Inflammatory macrophage (primary cell): ENCODE results near the gene LRRC59.
"Not testable (repeated sequence)": the region's sequence is repeated elsewhere in the genome, so short reads cannot be mapped to it uniquely, and the experiment has no call there.

ENCODE experiments used
- DNase-seq, 2 donors: peaks; one replicate each; pipeline ENCODE4 v3.0.0-alpha.2; 2020 to 2022

Gene LRRC59

DNA sequence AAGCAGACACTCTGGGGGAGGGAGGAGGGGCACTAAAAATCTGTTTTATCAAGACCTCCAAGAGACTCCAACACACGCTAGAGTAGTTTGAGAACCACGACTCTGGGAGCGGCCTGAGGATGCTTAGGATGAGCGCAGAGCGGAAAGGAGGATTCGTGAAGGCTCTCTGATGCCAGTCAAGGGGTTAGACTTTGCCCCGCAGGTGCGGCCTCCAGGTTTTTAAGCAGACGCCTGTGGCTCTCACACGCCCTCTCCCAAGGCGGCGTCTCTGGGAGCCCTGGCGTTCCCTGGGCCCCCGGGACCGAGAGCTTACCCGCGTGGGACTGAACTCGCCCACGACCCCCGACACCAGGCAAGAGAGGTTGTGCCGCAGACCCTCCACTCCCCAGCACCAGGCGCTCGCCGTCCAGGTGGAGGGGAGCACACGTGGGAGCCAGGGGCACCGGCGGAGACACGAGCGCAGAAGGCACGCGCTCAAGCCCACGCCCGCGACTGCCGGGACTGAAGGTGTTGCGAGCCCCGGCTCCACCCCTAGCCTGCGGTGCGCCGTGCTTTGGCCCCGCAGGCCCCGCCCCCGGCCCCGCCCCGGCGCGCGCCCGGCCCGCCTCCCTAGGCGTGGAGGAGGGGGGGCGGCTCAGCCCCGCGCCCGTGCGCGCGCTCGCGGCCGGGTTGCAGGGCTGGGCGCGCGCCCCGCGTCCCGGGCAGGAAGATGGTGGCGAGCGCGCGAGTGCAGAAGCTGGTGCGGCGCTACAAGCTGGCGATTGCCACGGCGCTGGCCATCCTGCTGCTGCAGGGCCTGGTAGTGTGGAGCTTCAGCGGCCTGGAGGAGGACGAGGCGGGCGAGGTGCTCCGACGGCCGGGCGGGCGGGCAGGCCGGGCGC lies 51.7 kb downstream of the LRRC59 start, which contains the start of gene XYLT2:
Gene XYLT2 (plus strand): TSS at position 695 of the 881 bp plus-strand sequence. CDS start 15 bp downstream, at position 710.
- peak; percentile 78 to 92 for DNase-seq

DNA sequence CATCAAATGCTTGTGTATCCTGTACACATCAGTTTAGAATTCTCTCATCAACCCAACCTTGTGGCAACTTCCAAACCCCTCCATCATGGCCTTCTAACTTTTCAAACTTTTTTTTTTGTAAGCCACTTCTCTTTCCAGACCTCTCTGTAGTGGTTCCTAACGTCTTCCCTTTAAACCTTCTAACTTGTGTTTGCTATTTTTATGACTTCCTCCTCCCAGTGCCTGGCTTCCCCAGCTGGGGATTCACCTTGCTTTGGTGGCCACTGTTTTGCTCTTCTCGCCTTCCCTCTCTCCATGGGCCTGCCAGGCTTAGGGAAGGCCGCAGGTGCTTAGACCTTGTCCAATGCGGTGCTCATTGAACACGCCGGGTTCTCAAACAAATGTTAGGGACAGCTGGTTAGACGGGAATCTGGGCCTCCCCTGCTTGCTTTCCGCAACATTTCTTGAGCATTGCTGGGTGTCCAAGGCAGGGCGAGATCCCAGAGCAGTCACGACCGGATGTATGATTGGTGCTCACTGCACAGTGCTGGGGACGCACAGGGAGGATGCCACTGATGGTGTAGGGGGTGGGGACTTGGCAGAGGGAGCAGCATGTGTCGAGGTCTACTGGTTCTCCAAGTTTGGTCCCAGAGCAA lies 52.5 kb downstream of the LRRC59 start:
- DNase-seq = peak; percentile 21 to 23

DNA sequence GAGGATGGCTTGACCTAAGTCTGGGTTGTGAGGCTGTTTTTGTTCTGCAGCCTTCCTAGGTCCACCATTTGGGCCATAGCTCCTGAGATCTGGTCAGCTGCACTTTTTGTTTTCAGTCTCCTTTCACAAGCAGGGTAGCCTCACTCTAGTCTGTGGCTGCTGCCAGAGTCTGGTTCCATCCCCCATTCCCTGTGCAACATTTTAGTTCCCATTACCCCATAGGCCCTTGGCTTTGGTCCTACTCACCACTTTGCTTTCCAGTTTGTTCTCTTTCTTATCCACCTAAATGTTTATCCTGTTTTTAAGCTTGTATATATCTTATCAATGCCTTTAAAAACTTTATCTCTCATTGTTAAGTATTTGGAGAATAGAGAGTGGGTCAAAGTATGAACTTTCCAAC lies 57.9 kb downstream of the LRRC59 start:
- no peak for DNase-seq

DNA sequence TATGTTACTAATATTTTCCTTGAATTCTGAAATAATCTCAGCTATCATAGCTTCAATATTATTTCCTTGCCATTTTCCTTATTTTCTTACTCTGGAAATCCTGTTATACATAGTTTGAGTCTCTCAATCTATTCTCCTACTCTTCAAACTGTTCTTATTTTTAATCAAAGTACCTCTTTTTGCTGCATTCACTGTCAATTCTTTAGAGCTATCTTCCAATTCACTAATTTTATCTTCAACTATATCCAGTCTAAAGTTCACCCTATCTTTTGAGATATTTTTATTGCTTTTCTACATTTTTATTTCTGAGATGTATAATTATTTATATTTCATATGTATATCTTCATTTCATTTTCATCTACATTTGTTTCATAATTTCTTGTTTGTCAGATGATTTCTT lies 58.7 kb downstream of the LRRC59 start:
- DNase-seq = no peak

DNA sequence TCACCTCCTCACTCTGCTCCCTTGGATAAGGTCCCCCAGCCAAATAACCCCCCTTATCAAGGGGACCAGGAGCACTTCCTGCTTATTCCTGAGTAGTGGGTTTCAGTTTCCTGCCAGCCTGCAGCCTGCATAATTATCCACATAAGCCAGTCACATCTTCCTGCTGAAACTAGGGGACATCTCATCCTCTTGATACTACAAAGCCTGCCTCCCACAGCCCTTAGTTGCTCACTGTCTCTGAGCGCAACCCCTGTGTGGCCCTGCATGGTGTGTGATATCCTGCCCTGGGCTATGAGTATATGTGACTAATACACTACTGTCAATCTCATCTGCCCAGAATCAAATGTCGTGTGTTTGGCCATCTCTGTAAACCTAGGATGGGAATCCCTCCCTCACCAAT lies 59.4 kb downstream of the LRRC59 start:
- DNase-seq = no peak

DNA sequence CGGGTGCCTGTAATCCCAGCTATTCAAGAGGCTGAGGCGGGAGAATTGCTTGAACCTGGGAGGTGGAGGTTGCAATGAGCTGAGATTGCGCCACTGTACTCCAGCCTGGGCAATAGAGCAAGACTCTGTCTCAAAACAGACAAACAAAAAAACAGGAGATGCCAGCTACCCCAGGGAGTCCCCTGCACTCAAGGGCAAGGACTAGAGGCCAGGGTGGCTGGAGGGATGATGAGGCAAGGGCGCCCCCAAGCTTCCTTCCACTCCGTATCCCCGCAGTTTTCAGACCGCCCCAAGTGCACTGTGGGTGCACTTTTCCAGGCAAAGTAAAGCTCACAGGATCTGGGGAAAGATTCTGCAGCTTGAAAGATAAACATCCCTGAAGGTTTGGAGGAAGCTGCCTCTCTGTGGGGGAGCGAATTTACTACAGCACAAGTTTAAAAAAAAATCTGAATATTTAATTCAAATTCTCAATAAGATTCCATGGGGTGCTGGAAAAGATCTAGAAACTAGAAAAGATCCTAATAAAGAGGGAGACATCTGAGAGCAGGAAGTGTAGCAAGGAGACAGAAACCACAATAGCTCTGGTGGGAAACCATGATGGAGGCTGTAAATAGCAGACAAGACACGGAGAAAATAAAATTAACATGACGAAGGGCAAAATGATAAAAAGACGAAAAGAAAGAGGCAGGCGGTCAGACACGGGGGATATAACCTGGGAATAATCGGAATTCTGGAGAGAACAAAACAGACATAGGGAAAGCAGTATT lies 63.8 kb downstream of the LRRC59 start:
- DNase-seq = not testable (repeated sequence)

DNA sequence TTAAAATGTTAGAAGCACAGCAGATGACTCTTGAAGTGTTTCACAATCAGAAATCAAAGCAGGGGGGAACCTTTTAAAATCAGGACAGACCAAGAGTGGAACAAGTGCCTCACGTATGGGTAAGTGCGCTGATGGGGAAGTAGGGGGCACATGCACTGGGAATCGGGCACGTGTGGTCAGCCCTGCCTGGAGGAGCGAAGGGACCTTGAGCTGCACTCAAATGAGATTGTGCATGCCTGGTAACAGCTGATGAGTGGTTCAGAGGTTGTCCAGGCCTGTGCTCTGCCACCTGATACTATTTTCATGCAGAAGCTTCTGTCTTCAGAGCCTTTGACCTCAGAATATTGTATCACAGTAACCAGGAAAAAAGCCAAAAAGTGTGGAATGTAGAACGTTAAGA lies 65.1 kb downstream of the LRRC59 start:
- DNase-seq = peak in 1 of 2 donors; percentile 10
